HEK293 (cell line): ENCODE results near the gene C20orf204.
A peak's percentile ranks its signal among the peaks of the same experiment; 100 is the strongest.

Source experiments
- BCL11B ChIP-seq: fragments of 450-650 bp; formaldehyde crosslinking; IDR thresholded peaks from 2 replicates; pipeline ENCODE4 v1.5.1; 2016; ENCODE audit warnings: low read depth, missing biosample characterization, missing genetic modification characterization
- GFI1B ChIP-seq: fragments of 450-650 bp; formaldehyde crosslinking; IDR thresholded peaks from 2 replicates; pipeline ENCODE4 v1.5.1; 2016; ENCODE audit warnings: missing biosample characterization, missing genetic modification characterization
- GLI2 ChIP-seq: fragments of 450-650 bp; formaldehyde crosslinking; IDR thresholded peaks from 2 replicates; pipeline ENCODE4; 2017; ENCODE audit warnings: missing biosample characterization, missing genetic modification characterization, low read depth, borderline replicate concordance
- KLF10 ChIP-seq: fragments of 450-650 bp; IDR thresholded peaks from 2 replicates; pipeline ENCODE4 v1.5.1; 2018; ENCODE audit warnings: missing biosample characterization, mild to moderate bottlenecking, missing genetic modification characterization
- KLF7 ChIP-seq: fragments of 450-650 bp; formaldehyde crosslinking; IDR thresholded peaks from 2 replicates; pipeline ENCODE4 v1.5.1; 2016; ENCODE audit warnings: missing biosample characterization, missing genetic modification characterization, borderline replicate concordance
- REPIN1 ChIP-seq: fragments of 450-650 bp; formaldehyde crosslinking; IDR thresholded peaks from 2 replicates; pipeline ENCODE4 v1.5.1; 2017; ENCODE audit warnings: missing biosample characterization, missing genetic modification characterization, low read depth
- SALL2 ChIP-seq: fragments of 450-650 bp; formaldehyde crosslinking; IDR thresholded peaks from 2 replicates; pipeline ENCODE4 v1.5.0; 2017; ENCODE audit warnings: missing biosample characterization, mild to moderate bottlenecking, missing genetic modification characterization, borderline replicate concordance
- TCF7L2 ChIP-seq: IDR thresholded peaks from 2 replicates; pipeline ENCODE4 v1.6.1; 2011; ENCODE audit warnings: low read depth, mild to moderate bottlenecking, inconsistent platforms, low read length, moderate library complexity, borderline replicate concordance
- ZBTB17 ChIP-seq: fragments of 450-650 bp; formaldehyde crosslinking; IDR thresholded peaks from 2 replicates; pipeline ENCODE4 v1.5.1; 2016; ENCODE audit warnings: missing biosample characterization, missing genetic modification characterization
- ZBTB20 ChIP-seq: fragments of 450-650 bp; formaldehyde crosslinking; IDR thresholded peaks from 2 replicates; pipeline ENCODE4 v1.5.1; 2016; ENCODE audit warnings: missing biosample characterization, missing genetic modification characterization
- ZEB2 ChIP-seq: fragments of 450-650 bp; formaldehyde crosslinking; IDR thresholded peaks from 2 replicates; pipeline ENCODE4 v1.5.1; 2016; ENCODE audit warnings: missing biosample characterization, missing genetic modification characterization
- ZNF19 ChIP-seq: fragments of 450-650 bp; formaldehyde crosslinking; IDR thresholded peaks from 2 replicates; pipeline ENCODE4; 2016; ENCODE audit warnings: missing biosample characterization, missing genetic modification characterization, low read depth
- ZNF341 ChIP-seq: fragments of 450-650 bp; formaldehyde crosslinking; IDR thresholded peaks from 2 replicates; pipeline ENCODE4; 2016; ENCODE audit warnings: low read depth, missing biosample characterization, missing genetic modification characterization
- ZNF366 ChIP-seq: fragments of 450-650 bp; formaldehyde crosslinking; conservative IDR thresholded peaks from 2 replicates; pipeline ENCODE4 v1.5.1; 2016; ENCODE audit warnings: missing biosample characterization, missing genetic modification characterization
- ZNF548 ChIP-seq: fragments of 450-650 bp; formaldehyde crosslinking; IDR thresholded peaks from 2 replicates; pipeline ENCODE4 v1.5.1; 2016; ENCODE audit warnings: missing biosample characterization, missing genetic modification characterization
- ZNF558 ChIP-seq: fragments of 450-650 bp; formaldehyde crosslinking; IDR thresholded peaks from 2 replicates; pipeline ENCODE4 v1.5.1; 2016; ENCODE audit warnings: missing biosample characterization, missing genetic modification characterization
- ZNF561 ChIP-seq: fragments of 450-650 bp; IDR thresholded peaks from 2 replicates; pipeline ENCODE4 v1.5.1; 2018; ENCODE audit warnings: missing biosample characterization, missing genetic modification characterization, borderline replicate concordance
- ZNF600 ChIP-seq: fragments of 450-650 bp; formaldehyde crosslinking; IDR thresholded peaks from 2 replicates; pipeline ENCODE4 v1.5.1; 2016; ENCODE audit warnings: missing biosample characterization, missing genetic modification characterization
- ZNF610 ChIP-seq: fragments of 450-650 bp; formaldehyde crosslinking; IDR thresholded peaks from 2 replicates; pipeline ENCODE4 v1.5.1; 2016; ENCODE audit warnings: missing biosample characterization, missing genetic modification characterization, borderline replicate concordance
- ZXDB ChIP-seq: fragments of 450-650 bp; formaldehyde crosslinking; IDR thresholded peaks from 2 replicates; pipeline ENCODE4 v1.5.1; 2016; ENCODE audit warnings: missing biosample characterization, missing genetic modification characterization
- TF ChIP-seq, protein P1 (sequence below): fragments of 450-650 bp; formaldehyde crosslinking; IDR thresholded peaks from 2 replicates; pipeline ENCODE4 v1.5.1; 2017; ENCODE audit warnings: missing biosample characterization, missing genetic modification characterization
- TF ChIP-seq, protein P2 (sequence below): fragments of 450-650 bp; formaldehyde crosslinking; IDR thresholded peaks from 2 replicates; pipeline ENCODE4 v1.5.1; 2016; ENCODE audit warnings: missing biosample characterization, missing genetic modification characterization
- TF ChIP-seq, protein P3 (sequence below): fragments of 450-650 bp; formaldehyde crosslinking; IDR thresholded peaks from 2 replicates; pipeline ENCODE4 v1.5.1; 2016; ENCODE audit warnings: missing biosample characterization, missing genetic modification characterization
- TF ChIP-seq, protein P4 (sequence below): fragments of 450-650 bp; formaldehyde crosslinking; IDR thresholded peaks from 2 replicates; pipeline ENCODE4 v1.5.1; 2016; ENCODE audit warnings: missing biosample characterization, missing genetic modification characterization
- TF ChIP-seq, protein P5 (sequence below): fragments of 450-650 bp; formaldehyde crosslinking; IDR thresholded peaks from 2 replicates; pipeline ENCODE4 v1.5.1; 2016; ENCODE audit warnings: missing biosample characterization, missing genetic modification characterization
- TF ChIP-seq, protein P6 (sequence below): fragments of 450-650 bp; formaldehyde crosslinking; IDR thresholded peaks from 2 replicates; pipeline ENCODE4 v1.5.1; 2016; ENCODE audit warnings: missing biosample characterization, missing genetic modification characterization
- TF ChIP-seq, protein P7 (sequence below): fragments of 450-650 bp; formaldehyde crosslinking; IDR thresholded peaks from 2 replicates; pipeline ENCODE4 v1.5.1; 2016; ENCODE audit warnings: missing biosample characterization, missing genetic modification characterization

The C20orf204 gene

DNA sequence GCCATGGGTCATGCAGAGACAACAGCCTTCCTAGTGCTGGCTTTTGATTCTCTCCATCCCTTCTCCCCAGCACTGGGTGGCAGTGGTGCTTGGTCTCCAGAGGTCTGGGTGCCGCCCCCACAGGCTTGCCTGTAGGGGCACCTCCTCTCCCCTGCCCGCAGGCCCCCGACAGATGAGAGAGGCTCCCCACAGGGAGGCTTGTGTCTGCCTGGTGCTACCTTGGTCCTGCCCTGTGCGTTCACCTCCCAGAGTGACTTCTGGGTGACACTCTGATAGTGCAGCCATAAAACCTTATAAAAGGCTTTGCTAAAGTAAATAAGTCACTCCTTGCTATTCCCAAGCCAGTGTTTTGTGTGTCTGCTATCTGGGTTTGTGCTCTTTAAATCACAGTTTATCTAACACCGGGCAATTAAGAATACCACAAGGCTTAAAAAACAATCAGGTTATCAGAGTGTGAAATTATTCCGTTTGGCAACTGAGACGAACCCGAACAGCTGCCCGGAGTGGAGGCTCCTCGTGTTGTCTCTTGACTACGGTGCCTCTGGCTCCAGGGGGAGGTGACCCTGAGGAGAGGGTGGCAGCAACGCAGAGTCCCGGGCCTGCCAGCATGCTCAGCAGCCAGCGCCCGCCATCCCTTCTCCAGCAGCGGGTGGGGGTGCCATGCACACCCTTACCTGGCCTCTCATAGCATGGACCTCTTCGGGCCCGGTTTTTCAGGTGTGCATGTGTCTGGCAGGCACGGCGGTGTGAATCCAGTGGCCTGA is 5.4 kb upstream of the C20orf204 start (continued):
- TF ChIP-seq KLF10 (tag by site-specific recombination) (peak; percentile 74), REPIN1 (tag by site-specific recombination) (no peak), ZBTB20 (tag by site-specific recombination) (peak; percentile 75), ZNF341 (tag by site-specific recombination) (peak; percentile 66), BCL11B (tag by site-specific recombination) (no peak), GLI2 (peak; percentile 94), TCF7L2 (no peak), ZNF558 (no peak), ZNF561 (tag by site-specific recombination) (0 out of 2 replicates have a peak, but pooled peaks have one; percentile 59), SALL2 (tag by site-specific recombination) (no peak), KLF7 (tag by site-specific recombination) (peak; percentile 96; the same call in 1 of the 2 replicates), ZNF610 (tag by site-specific recombination) (peak; percentile 89; the same call in 1 of the 2 replicates), ZNF548 (tag by site-specific recombination) (no peak), ZEB2 (0 out of 2 replicates have a peak, but pooled peaks have one; percentile 18), GFI1B (tag by site-specific recombination) (peak; percentile 89), ZBTB17 (tag by site-specific recombination) (0 out of 2 replicates have a peak, but pooled peaks have one; percentile 18), ZNF600 (tag by site-specific recombination) (no peak), ZXDB (peak; percentile 97), ZNF366 (tag by site-specific recombination) (0 out of 2 replicates have a peak, but pooled peaks have one; percentile 44), ZNF19 (tag by site-specific recombination) (0 out of 2 replicates have a peak, but pooled peaks have one; percentile 13)
- TF ChIP-seq, protein P1, sequence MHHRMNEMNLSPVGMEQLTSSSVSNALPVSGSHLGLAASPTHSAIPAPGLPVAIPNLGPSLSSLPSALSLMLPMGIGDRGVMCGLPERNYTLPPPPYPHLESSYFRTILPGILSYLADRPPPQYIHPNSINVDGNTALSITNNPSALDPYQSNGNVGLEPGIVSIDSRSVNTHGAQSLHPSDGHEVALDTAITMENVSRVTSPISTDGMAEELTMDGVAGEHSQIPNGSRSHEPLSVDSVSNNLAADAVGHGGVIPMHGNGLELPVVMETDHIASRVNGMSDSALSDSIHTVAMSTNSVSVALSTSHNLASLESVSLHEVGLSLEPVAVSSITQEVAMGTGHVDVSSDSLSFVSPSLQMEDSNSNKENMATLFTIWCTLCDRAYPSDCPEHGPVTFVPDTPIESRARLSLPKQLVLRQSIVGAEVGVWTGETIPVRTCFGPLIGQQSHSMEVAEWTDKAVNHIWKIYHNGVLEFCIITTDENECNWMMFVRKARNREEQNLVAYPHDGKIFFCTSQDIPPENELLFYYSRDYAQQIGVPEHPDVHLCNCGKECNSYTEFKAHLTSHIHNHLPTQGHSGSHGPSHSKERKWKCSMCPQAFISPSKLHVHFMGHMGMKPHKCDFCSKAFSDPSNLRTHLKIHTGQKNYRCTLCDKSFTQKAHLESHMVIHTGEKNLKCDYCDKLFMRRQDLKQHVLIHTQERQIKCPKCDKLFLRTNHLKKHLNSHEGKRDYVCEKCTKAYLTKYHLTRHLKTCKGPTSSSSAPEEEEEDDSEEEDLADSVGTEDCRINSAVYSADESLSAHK (tag by site-specific recombination) = peak; percentile 83
- TF ChIP-seq, protein P2, sequence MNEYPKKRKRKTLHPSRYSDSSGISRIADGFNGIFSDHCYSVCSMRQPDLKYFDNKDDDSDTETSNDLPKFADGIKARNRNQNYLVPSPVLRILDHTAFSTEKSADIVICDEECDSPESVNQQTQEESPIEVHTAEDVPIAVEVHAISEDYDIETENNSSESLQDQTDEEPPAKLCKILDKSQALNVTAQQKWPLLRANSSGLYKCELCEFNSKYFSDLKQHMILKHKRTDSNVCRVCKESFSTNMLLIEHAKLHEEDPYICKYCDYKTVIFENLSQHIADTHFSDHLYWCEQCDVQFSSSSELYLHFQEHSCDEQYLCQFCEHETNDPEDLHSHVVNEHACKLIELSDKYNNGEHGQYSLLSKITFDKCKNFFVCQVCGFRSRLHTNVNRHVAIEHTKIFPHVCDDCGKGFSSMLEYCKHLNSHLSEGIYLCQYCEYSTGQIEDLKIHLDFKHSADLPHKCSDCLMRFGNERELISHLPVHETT (tag by site-specific recombination) = 0 out of 2 replicates have a peak, but pooled peaks have one; percentile 44
- TF ChIP-seq, protein P3, sequence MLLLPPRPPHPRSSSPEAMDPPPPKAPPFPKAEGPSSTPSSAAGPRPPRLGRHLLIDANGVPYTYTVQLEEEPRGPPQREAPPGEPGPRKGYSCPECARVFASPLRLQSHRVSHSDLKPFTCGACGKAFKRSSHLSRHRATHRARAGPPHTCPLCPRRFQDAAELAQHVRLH (tag by site-specific recombination) = peak; percentile 96
- TF ChIP-seq, protein P4, sequence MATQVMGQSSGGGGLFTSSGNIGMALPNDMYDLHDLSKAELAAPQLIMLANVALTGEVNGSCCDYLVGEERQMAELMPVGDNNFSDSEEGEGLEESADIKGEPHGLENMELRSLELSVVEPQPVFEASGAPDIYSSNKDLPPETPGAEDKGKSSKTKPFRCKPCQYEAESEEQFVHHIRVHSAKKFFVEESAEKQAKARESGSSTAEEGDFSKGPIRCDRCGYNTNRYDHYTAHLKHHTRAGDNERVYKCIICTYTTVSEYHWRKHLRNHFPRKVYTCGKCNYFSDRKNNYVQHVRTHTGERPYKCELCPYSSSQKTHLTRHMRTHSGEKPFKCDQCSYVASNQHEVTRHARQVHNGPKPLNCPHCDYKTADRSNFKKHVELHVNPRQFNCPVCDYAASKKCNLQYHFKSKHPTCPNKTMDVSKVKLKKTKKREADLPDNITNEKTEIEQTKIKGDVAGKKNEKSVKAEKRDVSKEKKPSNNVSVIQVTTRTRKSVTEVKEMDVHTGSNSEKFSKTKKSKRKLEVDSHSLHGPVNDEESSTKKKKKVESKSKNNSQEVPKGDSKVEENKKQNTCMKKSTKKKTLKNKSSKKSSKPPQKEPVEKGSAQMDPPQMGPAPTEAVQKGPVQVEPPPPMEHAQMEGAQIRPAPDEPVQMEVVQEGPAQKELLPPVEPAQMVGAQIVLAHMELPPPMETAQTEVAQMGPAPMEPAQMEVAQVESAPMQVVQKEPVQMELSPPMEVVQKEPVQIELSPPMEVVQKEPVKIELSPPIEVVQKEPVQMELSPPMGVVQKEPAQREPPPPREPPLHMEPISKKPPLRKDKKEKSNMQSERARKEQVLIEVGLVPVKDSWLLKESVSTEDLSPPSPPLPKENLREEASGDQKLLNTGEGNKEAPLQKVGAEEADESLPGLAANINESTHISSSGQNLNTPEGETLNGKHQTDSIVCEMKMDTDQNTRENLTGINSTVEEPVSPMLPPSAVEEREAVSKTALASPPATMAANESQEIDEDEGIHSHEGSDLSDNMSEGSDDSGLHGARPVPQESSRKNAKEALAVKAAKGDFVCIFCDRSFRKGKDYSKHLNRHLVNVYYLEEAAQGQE (tag by site-specific recombination) = no peak
- TF ChIP-seq, protein P5, sequence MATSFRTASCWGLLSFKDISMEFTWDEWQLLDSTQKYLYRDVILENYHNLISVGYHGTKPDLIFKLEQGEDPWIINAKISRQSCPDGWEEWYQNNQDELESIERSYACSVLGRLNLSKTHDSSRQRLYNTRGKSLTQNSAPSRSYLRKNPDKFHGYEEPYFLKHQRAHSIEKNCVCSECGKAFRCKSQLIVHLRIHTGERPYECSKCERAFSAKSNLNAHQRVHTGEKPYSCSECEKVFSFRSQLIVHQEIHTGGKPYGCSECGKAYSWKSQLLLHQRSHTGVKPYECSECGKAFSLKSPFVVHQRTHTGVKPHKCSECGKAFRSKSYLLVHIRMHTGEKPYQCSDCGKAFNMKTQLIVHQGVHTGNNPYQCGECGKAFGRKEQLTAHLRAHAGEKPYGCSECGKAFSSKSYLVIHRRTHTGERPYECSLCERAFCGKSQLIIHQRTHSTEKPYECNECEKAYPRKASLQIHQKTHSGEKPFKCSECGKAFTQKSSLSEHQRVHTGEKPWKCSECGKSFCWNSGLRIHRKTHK (tag by site-specific recombination) = no peak
- TF ChIP-seq, protein P6, sequence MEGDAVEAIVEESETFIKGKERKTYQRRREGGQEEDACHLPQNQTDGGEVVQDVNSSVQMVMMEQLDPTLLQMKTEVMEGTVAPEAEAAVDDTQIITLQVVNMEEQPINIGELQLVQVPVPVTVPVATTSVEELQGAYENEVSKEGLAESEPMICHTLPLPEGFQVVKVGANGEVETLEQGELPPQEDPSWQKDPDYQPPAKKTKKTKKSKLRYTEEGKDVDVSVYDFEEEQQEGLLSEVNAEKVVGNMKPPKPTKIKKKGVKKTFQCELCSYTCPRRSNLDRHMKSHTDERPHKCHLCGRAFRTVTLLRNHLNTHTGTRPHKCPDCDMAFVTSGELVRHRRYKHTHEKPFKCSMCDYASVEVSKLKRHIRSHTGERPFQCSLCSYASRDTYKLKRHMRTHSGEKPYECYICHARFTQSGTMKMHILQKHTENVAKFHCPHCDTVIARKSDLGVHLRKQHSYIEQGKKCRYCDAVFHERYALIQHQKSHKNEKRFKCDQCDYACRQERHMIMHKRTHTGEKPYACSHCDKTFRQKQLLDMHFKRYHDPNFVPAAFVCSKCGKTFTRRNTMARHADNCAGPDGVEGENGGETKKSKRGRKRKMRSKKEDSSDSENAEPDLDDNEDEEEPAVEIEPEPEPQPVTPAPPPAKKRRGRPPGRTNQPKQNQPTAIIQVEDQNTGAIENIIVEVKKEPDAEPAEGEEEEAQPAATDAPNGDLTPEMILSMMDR (tag by site-specific recombination) = peak; percentile 55; the same call in 1 of the 2 replicates
- TF ChIP-seq, protein P7, sequence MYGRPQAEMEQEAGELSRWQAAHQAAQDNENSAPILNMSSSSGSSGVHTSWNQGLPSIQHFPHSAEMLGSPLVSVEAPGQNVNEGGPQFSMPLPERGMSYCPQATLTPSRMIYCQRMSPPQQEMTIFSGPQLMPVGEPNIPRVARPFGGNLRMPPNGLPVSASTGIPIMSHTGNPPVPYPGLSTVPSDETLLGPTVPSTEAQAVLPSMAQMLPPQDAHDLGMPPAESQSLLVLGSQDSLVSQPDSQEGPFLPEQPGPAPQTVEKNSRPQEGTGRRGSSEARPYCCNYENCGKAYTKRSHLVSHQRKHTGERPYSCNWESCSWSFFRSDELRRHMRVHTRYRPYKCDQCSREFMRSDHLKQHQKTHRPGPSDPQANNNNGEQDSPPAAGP (tag by site-specific recombination) = peak; percentile 100
